Gastroesophageal sphincter (tissue), 3 donors: Measurements from ENCODE around the gene S100A14.

Experiments used
- CTCF ChIP-seq, 4 experiments: fragments of 200-600 bp in 2 of 4; fragments of 450-650 bp in 2 of 4; sonication (generic) in 1 of 4; IDR thresholded peaks; one replicate each; pipeline ENCODE4 v1.5.1; 2017 to 2019; ENCODE audit warnings: antibody characterized with exemption in 4 of 4, mild to moderate bottlenecking in 2 of 4, moderate library complexity in 2 of 4
- POLR2A ChIP-seq, 2 donors: fragments of 450-650 bp; IDR thresholded peaks; one replicate each; pipeline ENCODE4 v1.6.1; 2017; ENCODE audit warnings: antibody characterized with exemption in 2 of 2, mild to moderate bottlenecking in 2 of 2, moderate library complexity in 1 of 2
- POLR2AphosphoS5 ChIP-seq: sonication (generic); formaldehyde crosslinking; IDR thresholded peaks from one replicate; pipeline ENCODE4 v1.6.1; 2017; ENCODE audit warnings: antibody characterized with exemption

DNA sequence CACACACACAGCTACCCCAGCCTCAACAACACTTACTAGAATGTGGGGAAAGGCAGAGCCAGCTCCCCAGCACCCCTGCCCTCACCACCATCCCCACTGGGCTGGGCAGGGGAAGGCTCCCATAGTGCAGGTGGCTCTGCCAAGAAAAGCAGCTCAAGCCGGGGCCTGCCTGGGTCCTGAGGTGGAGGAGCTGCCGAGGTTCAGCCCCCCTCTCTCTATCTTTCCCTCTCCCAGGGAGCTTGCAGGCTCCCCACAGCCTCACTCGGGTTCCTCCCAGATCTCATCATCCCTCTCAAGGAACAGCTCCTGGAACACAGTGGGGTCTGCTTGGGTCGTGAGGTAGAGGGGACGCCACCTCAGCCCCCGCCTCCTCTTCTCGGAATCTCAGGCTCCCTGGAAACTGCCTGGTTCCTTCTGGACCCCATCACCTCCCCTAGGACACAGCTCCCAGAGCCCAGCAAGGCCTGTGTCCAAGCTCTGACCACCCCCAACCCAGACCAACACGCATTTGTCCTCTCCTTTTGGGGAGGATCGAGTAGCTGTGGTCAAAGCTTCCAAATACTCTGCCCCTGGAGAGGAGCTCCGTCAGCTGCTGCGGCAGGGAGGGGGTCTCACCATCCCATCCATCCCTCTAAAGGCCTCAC, 3.9 kb downstream of the S100A14 start:
- TF ChIP-seq CTCF (IDR thresholded peaks at IDR 0.05) = no peak
- no peak for TF ChIP-seq POLR2A (IDR thresholded peaks at IDR 0.05)
- TF ChIP-seq POLR2AphosphoS5 = no peak
